Measurements from ENCODE around the gene CCDC93.

The CCDC93 gene

GRCh38 chr2:118050974-118051373, 37.1 kb upstream of the CCDC93 start:
- no peak for DNase-seq (ENCODE audit: low spot score in 2 of 2)
- Mint-ChIP-seq H3K9me3 (no peaks in the 10 kb centered on the region), H3K4me3 (no peak overlapping the region), H3K27me3 (no peaks in the 10 kb centered on the region), H3K36me3 (no peaks in the 10 kb centered on the region), H3K4me1 (peaks cover 22% of the 10 kb centered on the region), H3K27ac (no peak overlapping the region)
- ATAC-seq (ENCODE audit: low read depth), result no peak

DNA sequence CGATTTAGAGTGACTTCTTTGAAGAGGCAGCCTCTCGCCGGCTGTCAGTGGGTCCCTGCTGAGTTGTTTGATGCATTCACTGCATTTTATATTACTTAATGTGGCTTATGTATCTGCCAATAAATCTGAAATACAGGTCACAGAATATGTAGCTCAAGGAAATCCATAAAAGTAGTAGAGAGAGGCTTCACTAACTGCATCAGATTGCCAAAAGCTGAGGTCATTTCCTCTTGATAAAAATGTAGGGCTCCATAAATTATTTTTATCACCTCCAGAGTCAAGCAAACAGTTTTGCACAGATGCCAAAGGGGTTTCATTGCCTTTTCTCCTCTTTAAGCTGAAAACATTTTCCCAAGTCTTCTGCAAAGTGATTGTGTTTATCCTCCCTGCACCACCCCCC, 36.5 kb upstream of the CCDC93 start:
- H3K4me3 Mint-ChIP-seq, result no peak overlapping the region
- H3K4me1 Mint-ChIP-seq, result peaks cover 18% of the 10 kb centered on the region
- no peaks in the 10 kb centered on the region for H3K9me3 Mint-ChIP-seq
- H3K36me3 Mint-ChIP-seq, result no peaks in the 10 kb centered on the region
- H3K27me3 Mint-ChIP-seq, result no peaks in the 10 kb centered on the region
- ATAC-seq (ENCODE audit: low read depth), result no peak
- DNase-seq (ENCODE audit: low spot score in 2 of 2), result no peak
- H3K27ac Mint-ChIP-seq, result no peak overlapping the region

- Mint-ChIP-seq H3K9me3 (no peaks in the 10 kb centered on the region), H3K4me1 (peaks cover 12% of the 10 kb centered on the region), H3K27ac (no peak overlapping the region), H3K27me3 (peaks cover 3% of the 10 kb centered on the region), H3K36me3 (no peaks in the 10 kb centered on the region), H3K4me3 (no peak overlapping the region)
- DNase-seq (ENCODE audit: low spot score in 2 of 2) (no peak), ATAC-seq (ENCODE audit: low read depth) (peak; percentile 26)
These were observed 35.9 kb upstream of the CCDC93 start for GRCh38 chr2:118049816-118050140.

- H3K36me3 Mint-ChIP-seq, result no peaks in the 10 kb centered on the region
- H3K27ac Mint-ChIP-seq, result no peak overlapping the region
- H3K9me3 Mint-ChIP-seq, result no peaks in the 10 kb centered on the region
- peaks cover 3% of the 10 kb centered on the region for H3K27me3 Mint-ChIP-seq
- no peak for DNase-seq (ENCODE audit: low spot score in 2 of 2)
- H3K4me3 Mint-ChIP-seq, result no peak overlapping the region
- ATAC-seq (ENCODE audit: low read depth), result no peak
- H3K4me1 Mint-ChIP-seq, result peaks cover 10% of the 10 kb centered on the region
These were observed 35.4 kb upstream of the CCDC93 start for GRCh38 chr2:118049140-118049815.

GRCh38 chr2:118048401-118048800, 34.5 kb upstream of the CCDC93 start:
- Mint-ChIP-seq H3K27me3 (peaks cover 6% of the 10 kb centered on the region), H3K9me3 (no peaks in the 10 kb centered on the region), H3K4me3 (no peak overlapping the region), H3K4me1 (peaks cover 10% of the 10 kb centered on the region), H3K27ac (no peak overlapping the region), H3K36me3 (no peaks in the 10 kb centered on the region)
- ATAC-seq (ENCODE audit: low read depth) (no peak), DNase-seq (ENCODE audit: low spot score in 2 of 2) (no peak)

DNA sequence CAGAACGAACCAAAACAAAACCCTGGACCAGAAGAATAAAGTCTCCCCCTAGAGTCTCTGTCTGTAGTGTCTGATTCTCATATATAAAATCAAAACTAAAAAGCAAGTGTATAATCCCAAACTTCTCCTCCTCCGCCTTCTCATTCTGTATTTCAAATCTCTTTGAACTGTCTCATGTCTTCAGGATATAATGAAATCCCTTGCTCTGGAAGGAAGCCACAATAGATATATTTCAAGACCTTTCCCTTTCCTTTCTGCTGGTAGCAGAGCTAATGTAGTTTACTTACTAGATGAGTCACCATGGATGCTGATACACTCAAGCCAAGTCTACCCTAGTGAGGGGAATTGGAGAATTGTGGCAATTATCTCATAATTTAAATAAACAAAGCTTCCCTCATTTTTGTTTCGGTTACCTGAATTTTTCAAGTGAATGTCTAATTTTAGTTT, 33.5 kb upstream of the CCDC93 start:
- Mint-ChIP-seq H3K36me3 (no peaks in the 10 kb centered on the region), H3K4me1 (peaks cover 10% of the 10 kb centered on the region), H3K4me3 (no peak overlapping the region), H3K9me3 (no peaks in the 10 kb centered on the region), H3K27me3 (peaks cover 9% of the 10 kb centered on the region), H3K27ac (no peak overlapping the region)
- no peak for DNase-seq (ENCODE audit: low spot score in 2 of 2)
- no peak for ATAC-seq (ENCODE audit: low read depth)

DNA sequence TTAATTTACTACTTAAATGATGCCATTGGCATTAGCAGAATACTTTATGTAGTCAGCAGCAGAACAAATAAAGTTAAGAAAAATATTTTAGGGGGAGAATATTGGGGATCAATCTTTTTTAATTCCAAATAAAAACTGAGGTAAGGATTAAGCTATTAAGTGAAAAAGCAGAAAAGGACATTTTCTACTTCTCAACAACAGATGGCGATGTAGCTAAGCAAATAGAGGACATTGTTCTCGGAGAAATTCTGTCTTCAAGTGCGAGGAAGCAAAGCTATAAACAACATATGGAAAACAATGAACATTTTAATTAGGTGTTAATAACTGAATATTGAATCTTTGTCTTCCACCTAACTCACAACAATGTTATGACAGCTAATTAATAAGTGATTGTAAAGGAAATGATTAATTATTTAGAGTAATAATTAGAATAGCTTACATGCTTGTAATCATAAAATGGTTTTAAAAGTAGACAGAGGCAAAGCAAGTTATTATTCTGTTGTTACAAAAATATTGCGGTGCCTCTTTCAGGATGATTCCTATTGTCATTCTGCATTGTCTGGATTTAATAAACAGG, 32.9 kb upstream of the CCDC93 start:
- no peak overlapping the region for H3K4me3 Mint-ChIP-seq
- peaks cover 9% of the 10 kb centered on the region for H3K27me3 Mint-ChIP-seq
- peak; percentile 42 for ATAC-seq (ENCODE audit: low read depth)
- H3K27ac Mint-ChIP-seq, result no peak overlapping the region
- H3K36me3 Mint-ChIP-seq, result no peaks in the 10 kb centered on the region
- peak in 1 of 2 donors; percentile 32 for DNase-seq (ENCODE audit: low spot score in 2 of 2)
- no peaks in the 10 kb centered on the region for H3K9me3 Mint-ChIP-seq
- H3K4me1 Mint-ChIP-seq, result peaks cover 10% of the 10 kb centered on the region

GRCh38 chr2:118045286-118045685, 31.4 kb upstream of the CCDC93 start:
- Mint-ChIP-seq H3K4me3 (no peak overlapping the region), H3K4me1 (peaks cover 10% of the 10 kb centered on the region), H3K27ac (no peak overlapping the region), H3K9me3 (no peaks in the 10 kb centered on the region), H3K36me3 (no peaks in the 10 kb centered on the region), H3K27me3 (peaks cover 9% of the 10 kb centered on the region)
- DNase-seq (ENCODE audit: low spot score in 2 of 2) (no peak), ATAC-seq (ENCODE audit: low read depth) (no peak)

- no peak overlapping the region for H3K4me3 Mint-ChIP-seq
- ATAC-seq (ENCODE audit: low read depth) (no peak), DNase-seq (ENCODE audit: low spot score in 2 of 2) (no peak)
- no peaks in the 10 kb centered on the region for H3K36me3 Mint-ChIP-seq
- H3K27ac Mint-ChIP-seq, result no peak overlapping the region
- H3K27me3 Mint-ChIP-seq, result peaks cover 9% of the 10 kb centered on the region
- peaks cover 8% of the 10 kb centered on the region for H3K4me1 Mint-ChIP-seq
- no peaks in the 10 kb centered on the region for H3K9me3 Mint-ChIP-seq
These were observed 31.0 kb upstream of the CCDC93 start for GRCh38 chr2:118044854-118045253.

DNA sequence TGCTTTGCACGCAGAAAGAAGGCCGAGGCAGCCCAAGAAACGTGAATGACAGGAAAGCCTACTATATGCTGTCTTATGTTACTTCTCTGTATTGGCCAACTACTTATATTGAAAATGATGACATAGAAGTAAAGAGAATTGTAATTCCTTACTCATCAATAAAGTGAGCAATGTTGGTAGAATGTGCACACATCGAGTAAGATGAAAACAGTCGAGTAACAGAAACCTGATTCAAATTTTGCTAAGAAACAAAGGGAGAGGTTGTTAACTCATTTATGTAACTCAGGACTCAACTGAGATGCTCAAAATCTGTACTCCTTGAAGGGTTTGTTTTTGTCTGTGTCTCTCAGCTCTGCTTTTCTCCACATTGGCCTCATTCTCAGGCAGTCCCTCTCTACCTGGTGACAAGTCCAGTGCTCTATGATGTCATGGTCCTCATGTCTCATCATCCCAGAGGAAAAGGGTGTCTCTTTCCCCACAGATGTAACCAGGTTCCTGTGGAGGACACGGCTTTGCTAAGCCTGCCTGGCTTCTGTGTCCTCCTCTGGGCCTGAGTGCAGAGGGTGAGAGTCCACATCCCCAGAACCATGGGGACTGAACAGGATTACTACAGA, 30.3 kb upstream of the CCDC93 start:
- no peak for DNase-seq (ENCODE audit: low spot score in 2 of 2)
- peaks cover 5% of the 10 kb centered on the region for H3K4me1 Mint-ChIP-seq

DNA sequence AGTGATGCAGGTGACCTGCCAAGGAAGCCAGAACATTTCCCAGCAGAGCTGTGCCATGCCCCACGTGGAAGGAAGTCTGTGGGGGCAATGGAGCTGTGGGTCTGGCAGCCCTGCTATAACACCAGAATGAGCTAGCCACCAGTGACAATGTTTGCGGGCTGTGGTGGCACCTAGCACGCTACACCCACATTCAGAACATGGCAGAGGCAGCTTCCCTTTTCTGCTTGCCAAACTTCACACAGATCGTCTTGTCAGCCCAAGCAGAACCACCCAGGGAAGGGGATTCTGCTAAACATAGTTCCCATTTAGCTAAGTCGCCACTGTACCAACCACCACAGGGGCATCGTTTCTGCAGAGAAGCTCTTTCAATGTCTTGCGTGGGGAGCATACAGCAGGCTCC, 27.0 kb upstream of the CCDC93 start:
- H3K9me3 Mint-ChIP-seq, result peaks cover 5% of the 10 kb centered on the region
- no peaks in the 10 kb centered on the region for H3K4me1 Mint-ChIP-seq
- no peak for DNase-seq (ENCODE audit: low spot score in 2 of 2)
- H3K36me3 Mint-ChIP-seq, result peaks cover 3% of the 10 kb centered on the region
- H3K4me3 Mint-ChIP-seq, result no peak overlapping the region
- H3K27ac Mint-ChIP-seq, result no peak overlapping the region
- peak; percentile 74 for ATAC-seq (ENCODE audit: low read depth)
- H3K27me3 Mint-ChIP-seq, result peaks cover 25% of the 10 kb centered on the region

More for the DNA sequence above, 30.3 kb upstream of the CCDC93 start:
- ATAC-seq (ENCODE audit: low read depth), result no peak
- H3K36me3 Mint-ChIP-seq, result no peaks in the 10 kb centered on the region
- no peaks in the 10 kb centered on the region for H3K9me3 Mint-ChIP-seq
- peaks cover 13% of the 10 kb centered on the region for H3K27me3 Mint-ChIP-seq
- no peak overlapping the region for H3K27ac Mint-ChIP-seq
- H3K4me3 Mint-ChIP-seq, result no peak overlapping the region

GRCh38 chr2:118032169-118033013, 18.5 kb upstream of the CCDC93 start:
- no peak overlapping the region for H3K27ac Mint-ChIP-seq
- no peak overlapping the region for H3K4me3 Mint-ChIP-seq
- peaks cover 7% of the 10 kb centered on the region for H3K36me3 Mint-ChIP-seq
- DNase-seq (ENCODE audit: low spot score in 2 of 2) (peak; percentile 30 to 36), ATAC-seq (ENCODE audit: low read depth) (peak; percentile 86)
- H3K4me1 Mint-ChIP-seq, result peaks cover 16% of the 10 kb centered on the region
- H3K9me3 Mint-ChIP-seq, result peaks cover 9% of the 10 kb centered on the region
- H3K27me3 Mint-ChIP-seq, result peaks cover 17% of the 10 kb centered on the region

DNA sequence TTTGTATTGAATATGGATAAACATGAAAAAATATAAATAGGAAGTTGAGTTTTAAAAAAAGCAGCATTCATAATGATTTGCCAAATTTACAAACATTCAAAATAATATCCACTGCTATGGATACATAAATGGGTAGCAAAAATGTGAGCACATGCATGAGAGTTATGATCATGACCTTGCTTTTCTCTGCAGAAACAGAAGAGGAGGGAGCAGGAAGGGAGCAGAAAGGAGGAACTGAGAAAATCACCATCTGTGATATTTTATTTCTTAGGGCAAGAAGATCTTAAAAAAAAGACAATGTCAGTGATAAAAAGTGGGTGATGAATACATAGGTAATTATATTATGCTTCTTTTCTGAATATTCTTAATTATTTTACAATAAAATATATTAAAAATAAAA, 17.7 kb upstream of the CCDC93 start:
- peaks cover 6% of the 10 kb centered on the region for H3K36me3 Mint-ChIP-seq
- peaks cover 13% of the 10 kb centered on the region for H3K27me3 Mint-ChIP-seq
- H3K4me3 Mint-ChIP-seq, result no peak overlapping the region
- DNase-seq (ENCODE audit: low spot score in 2 of 2) (no peak), ATAC-seq (ENCODE audit: low read depth) (peak; percentile 47)
- H3K4me1 Mint-ChIP-seq, result peaks cover 16% of the 10 kb centered on the region
- peaks cover 8% of the 10 kb centered on the region for H3K9me3 Mint-ChIP-seq
- H3K27ac Mint-ChIP-seq, result no peak overlapping the region

GRCh38 chr2:118029025-118029424, 15.2 kb upstream of the CCDC93 start:
- DNase-seq (ENCODE audit: low spot score in 2 of 2) (no peak), ATAC-seq (ENCODE audit: low read depth) (no peak)
- no peaks in the 10 kb centered on the region for H3K9me3 Mint-ChIP-seq
- no peak overlapping the region for H3K4me3 Mint-ChIP-seq
- peaks cover 9% of the 10 kb centered on the region for H3K27me3 Mint-ChIP-seq
- H3K27ac Mint-ChIP-seq, result no peak overlapping the region
- H3K4me1 Mint-ChIP-seq, result peaks cover 16% of the 10 kb centered on the region
- no peaks in the 10 kb centered on the region for H3K36me3 Mint-ChIP-seq
